Esophagus muscularis mucosa (tissue), 3 donors: Measurements from ENCODE around the gene DIO2.

Source experiments
- CTCF ChIP-seq, 3 experiments: fragments of 200-600 bp in 2 of 3; fragments of 450-650 bp in 1 of 3; sonication (generic) in 2 of 3; IDR thresholded peaks; one replicate each; pipeline ENCODE4 v1.5.1; 2017 to 2019; ENCODE audit warnings: antibody characterized with exemption in 3 of 3, mild to moderate bottlenecking in 2 of 3, moderate library complexity in 1 of 3
- POLR2A ChIP-seq: fragments of 450-650 bp; IDR thresholded peaks from one replicate; pipeline ENCODE4 v1.6.1; 2017; ENCODE audit warnings: antibody characterized with exemption, moderate library complexity, mild to moderate bottlenecking, low read depth
- POLR2AphosphoS5 ChIP-seq, 2 donors: sonication (generic); formaldehyde crosslinking; IDR thresholded peaks; one replicate each; pipeline ENCODE4 v1.6.1; 2017; ENCODE audit warnings: antibody characterized with exemption in 2 of 2

DNA sequence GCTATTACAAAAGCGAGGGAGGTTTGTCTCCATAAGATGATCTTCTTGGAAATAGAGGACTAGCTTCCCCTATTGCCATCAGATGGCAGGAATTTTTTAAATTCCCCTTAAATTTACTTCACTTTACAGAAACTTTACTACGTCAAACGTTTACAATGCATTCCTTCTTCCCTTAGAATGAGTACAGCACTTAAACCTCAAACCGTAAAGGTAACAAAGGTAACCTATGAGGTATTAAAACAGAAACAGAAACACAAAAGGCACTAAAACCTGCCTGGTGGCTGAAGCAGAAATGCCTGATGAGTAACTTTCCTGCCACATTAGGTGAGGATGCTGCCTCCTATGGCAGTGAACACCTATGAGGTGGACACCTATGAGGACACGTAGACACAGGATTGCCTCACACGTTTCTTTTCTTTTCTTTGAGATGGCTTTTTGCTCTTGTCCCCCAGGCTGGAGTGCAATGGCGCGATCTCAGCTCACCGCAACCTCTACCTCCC, 25.0 kb downstream of the DIO2 start:
- TF ChIP-seq CTCF (IDR thresholded peaks at IDR 0.05): no peak
- TF ChIP-seq POLR2A: no peak
- no peak for TF ChIP-seq POLR2AphosphoS5 (IDR thresholded peaks at IDR 0.05)
